Loucy (cell line): ENCODE results near the gene TMEM87B.

ENCODE experiments used
- H2AFZ ChIP-seq: fragments of 200-600 bp; sonication (generic); 2 replicates; pipeline ENCODE4 v1.6.0; 2016; ENCODE audit warnings: antibody characterized with exemption, mild to moderate bottlenecking, low read length, moderate library complexity
- H3F3A ChIP-seq: fragments of 200-600 bp; 2 replicates; pipeline ENCODE4 v1.6.0; 2016; ENCODE audit warnings: antibody characterized with exemption, low read depth, mild to moderate bottlenecking
- H3K27me3 ChIP-seq: fragments of 200-600 bp; sonication (generic); 2 replicates; pipeline ENCODE4 v1.6.1; 2014; ENCODE audit warnings: low read length, mild to moderate bottlenecking; ENCODE audit not compliant: insufficient read depth, poor library complexity, severe bottlenecking
- H3K36me3 ChIP-seq: fragments of 200-600 bp; sonication (generic); 2 replicates; pipeline ENCODE4 v1.6.1; 2016; ENCODE audit warnings: low read length; ENCODE audit not compliant: insufficient read depth
- H3K4me1 ChIP-seq: fragments of 200-600 bp; sonication (generic); 2 replicates; pipeline ENCODE4 v1.5.1; 2014; ENCODE audit warnings: low read length, mild to moderate bottlenecking; ENCODE audit not compliant: insufficient read depth, poor library complexity, severe bottlenecking
- H3K4me2 ChIP-seq: fragments of 200-600 bp; sonication (generic); 2 replicates; pipeline ENCODE4 v1.6.0; 2014; ENCODE audit warnings: antibody characterized with exemption, low read length, low read depth, mild to moderate bottlenecking; ENCODE audit not compliant: poor library complexity, severe bottlenecking
- H3K4me3 ChIP-seq: fragments of 200-600 bp; sonication (generic); 2 replicates; pipeline ENCODE4 v1.5.1; 2014; ENCODE audit warnings: low read length, mild to moderate bottlenecking, mixed read lengths; ENCODE audit not compliant: poor library complexity, severe bottlenecking
- H3K79me2 ChIP-seq: fragments of 200-600 bp; sonication (generic); 2 replicates; pipeline ENCODE4 v1.6.1; 2014; ENCODE audit warnings: low read length; ENCODE audit not compliant: insufficient read depth
- H3K9ac ChIP-seq: fragments of 200-600 bp; sonication (generic); 2 replicates; pipeline ENCODE4 v1.6.0; 2014; ENCODE audit warnings: mild to moderate bottlenecking, low read depth, low read length, moderate library complexity; ENCODE audit not compliant: poor library complexity, severe bottlenecking
- H3K9me2 ChIP-seq: fragments of 200-600 bp; sonication (generic); replicated peaks from 2 replicates; pipeline ENCODE4 v1.6.1; 2016; ENCODE audit warnings: low read depth, low read length, mixed read lengths
- H3K9me3 ChIP-seq: fragments of 200-600 bp; sonication (generic); 2 replicates; pipeline ENCODE4 v1.6.1; 2014; ENCODE audit warnings: mild to moderate bottlenecking, antibody characterized with exemption, low read length, low read depth; ENCODE audit not compliant: insufficient read depth
- H4K20me1 ChIP-seq: fragments of 200-600 bp; sonication (generic); 2 replicates; pipeline ENCODE4 v1.6.0; 2014; ENCODE audit warnings: antibody characterized with exemption, low read length, mild to moderate bottlenecking; ENCODE audit not compliant: insufficient read depth, poor library complexity, severe bottlenecking
- EZH2phosphoT487 ChIP-seq: fragments of 200-600 bp; IDR thresholded peaks from 2 replicates; pipeline ENCODE4 v1.6.1; 2018; ENCODE audit warnings: antibody characterized with exemption, mild to moderate bottlenecking, moderate library complexity, borderline replicate concordance
- TF ChIP-seq, protein P1 (sequence below): fragments of 200-600 bp; sonication (generic); conservative IDR thresholded peaks from 2 replicates; pipeline ENCODE4 v1.5.1; 2014; ENCODE audit warnings: mild to moderate bottlenecking, antibody characterized with exemption, low read length

Gene TMEM87B

DNA sequence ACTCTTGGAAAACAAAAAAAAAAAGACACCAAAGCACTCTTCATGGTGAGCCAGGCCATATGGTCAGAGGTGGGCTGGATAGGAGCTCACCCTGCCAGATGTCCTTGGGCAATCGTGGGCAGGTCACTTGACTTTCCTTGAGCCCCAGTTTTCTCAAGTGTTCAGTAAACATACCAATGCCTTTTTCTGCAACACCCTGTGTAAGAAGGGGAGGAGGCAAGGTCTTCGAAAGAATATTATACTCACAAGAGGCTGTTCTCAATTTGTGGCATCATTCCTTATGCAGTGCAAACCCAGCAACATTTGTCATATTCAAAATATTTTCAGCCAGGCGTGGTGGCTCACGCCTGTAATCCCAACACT, 22.9 kb upstream of the TMEM87B start:
- no peak overlapping the region for H3K4me3 ChIP-seq
- no peaks in the 10 kb centered on the region for H3F3A ChIP-seq
- peaks cover 10% of the 10 kb centered on the region for H3K4me1 ChIP-seq
- H3K79me2 ChIP-seq: no peaks in the 10 kb centered on the region
- H3K36me3 ChIP-seq: no peaks in the 10 kb centered on the region
- H3K9me3 ChIP-seq: no peaks in the 10 kb centered on the region; the same call in 1 of the 2 replicates
- no peak for TF ChIP-seq EZH2phosphoT487
- TF ChIP-seq, protein P1, sequence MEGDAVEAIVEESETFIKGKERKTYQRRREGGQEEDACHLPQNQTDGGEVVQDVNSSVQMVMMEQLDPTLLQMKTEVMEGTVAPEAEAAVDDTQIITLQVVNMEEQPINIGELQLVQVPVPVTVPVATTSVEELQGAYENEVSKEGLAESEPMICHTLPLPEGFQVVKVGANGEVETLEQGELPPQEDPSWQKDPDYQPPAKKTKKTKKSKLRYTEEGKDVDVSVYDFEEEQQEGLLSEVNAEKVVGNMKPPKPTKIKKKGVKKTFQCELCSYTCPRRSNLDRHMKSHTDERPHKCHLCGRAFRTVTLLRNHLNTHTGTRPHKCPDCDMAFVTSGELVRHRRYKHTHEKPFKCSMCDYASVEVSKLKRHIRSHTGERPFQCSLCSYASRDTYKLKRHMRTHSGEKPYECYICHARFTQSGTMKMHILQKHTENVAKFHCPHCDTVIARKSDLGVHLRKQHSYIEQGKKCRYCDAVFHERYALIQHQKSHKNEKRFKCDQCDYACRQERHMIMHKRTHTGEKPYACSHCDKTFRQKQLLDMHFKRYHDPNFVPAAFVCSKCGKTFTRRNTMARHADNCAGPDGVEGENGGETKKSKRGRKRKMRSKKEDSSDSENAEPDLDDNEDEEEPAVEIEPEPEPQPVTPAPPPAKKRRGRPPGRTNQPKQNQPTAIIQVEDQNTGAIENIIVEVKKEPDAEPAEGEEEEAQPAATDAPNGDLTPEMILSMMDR: no peak
- no peak overlapping the region for H2AFZ ChIP-seq
- peak overlapping the region; percentile 36 for H3K9ac ChIP-seq
- no peaks in the 10 kb centered on the region for H3K27me3 ChIP-seq
- no peak overlapping the region for H3K4me2 ChIP-seq
- no peaks in the 10 kb centered on the region for H4K20me1 ChIP-seq
- no peaks in the 10 kb centered on the region for H3K9me2 ChIP-seq

DNA sequence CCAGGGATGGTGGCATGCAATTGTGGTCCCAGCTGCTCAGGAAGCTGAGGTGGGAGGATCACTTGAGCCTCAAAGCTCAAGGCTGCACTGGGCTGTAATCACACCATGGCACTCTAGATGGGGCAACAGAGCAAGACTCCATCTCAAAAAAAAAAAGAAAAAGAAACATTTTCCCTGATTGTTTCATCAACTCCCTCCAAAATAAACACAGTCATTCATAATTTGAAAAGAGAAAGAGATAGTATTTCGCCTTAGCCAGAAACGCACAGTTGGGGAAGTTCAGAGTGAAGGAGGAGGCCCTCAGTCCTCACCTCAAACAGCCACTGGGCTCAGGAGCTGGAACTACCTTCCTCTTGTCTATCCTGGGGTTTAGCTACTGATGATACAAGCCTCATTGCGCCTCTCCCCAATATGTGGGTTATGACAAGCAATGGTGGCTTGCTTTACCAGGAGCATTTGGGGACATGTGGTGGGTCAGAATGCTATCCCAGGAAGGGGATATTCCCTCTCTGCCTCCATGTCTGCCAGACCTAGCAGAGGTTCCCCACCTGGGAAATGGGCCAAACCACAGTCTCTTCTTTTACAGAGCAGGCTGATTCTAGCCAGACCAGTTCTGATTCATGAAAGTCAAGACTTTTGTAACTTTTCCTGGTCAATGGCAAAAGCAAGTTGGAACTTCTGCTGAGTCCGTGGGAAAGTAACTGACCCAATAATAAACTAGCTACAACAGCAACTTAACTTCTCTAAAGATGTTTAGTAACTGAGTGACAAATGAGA, 22.2 kb upstream of the TMEM87B start:
- Histone ChIP-seq H3K36me3 (no peaks in the 10 kb centered on the region), H3K79me2 (no peaks in the 10 kb centered on the region), H2AFZ (no peak overlapping the region), H3K9me2 (no peaks in the 10 kb centered on the region), H3K4me1 (peaks cover 10% of the 10 kb centered on the region), H3K27me3 (no peaks in the 10 kb centered on the region), H3K9ac (no peak overlapping the region), H3K9me3 (no peaks in the 10 kb centered on the region; the same call in 1 of the 2 replicates), H3K4me2 (no peak overlapping the region), H3F3A (no peaks in the 10 kb centered on the region), H4K20me1 (no peaks in the 10 kb centered on the region), H3K4me3 (no peak overlapping the region)
- TF ChIP-seq, protein P1: peak; percentile 41
- TF ChIP-seq EZH2phosphoT487: no peak

DNA sequence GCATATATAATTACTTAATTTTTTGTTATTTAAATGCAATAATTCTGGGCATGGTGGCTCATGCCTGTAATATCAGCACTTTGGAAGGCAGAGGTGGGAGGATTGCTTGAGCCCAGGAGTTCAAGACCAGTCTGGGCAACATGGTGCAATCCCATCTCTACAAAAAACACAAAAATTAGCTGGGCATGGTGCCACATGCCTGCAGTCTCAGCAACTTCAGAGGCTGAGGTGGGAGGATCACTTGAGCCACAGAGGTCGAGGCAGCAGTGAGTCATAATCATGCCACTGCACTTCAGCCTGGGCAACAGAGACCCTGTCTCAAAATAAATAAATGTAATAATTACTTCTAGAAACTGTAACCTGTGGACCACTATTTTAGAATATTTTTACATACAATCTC, 21.5 kb upstream of the TMEM87B start:
- H3K4me1 ChIP-seq: peaks cover 10% of the 10 kb centered on the region
- no peak overlapping the region for H2AFZ ChIP-seq
- H3K9ac ChIP-seq: no peak overlapping the region
- H3F3A ChIP-seq: no peaks in the 10 kb centered on the region
- no peak overlapping the region for H3K4me2 ChIP-seq
- H3K27me3 ChIP-seq: no peaks in the 10 kb centered on the region
- H3K9me3 ChIP-seq: no peaks in the 10 kb centered on the region; the same call in 1 of the 2 replicates
- H3K9me2 ChIP-seq: no peaks in the 10 kb centered on the region
- H3K79me2 ChIP-seq: no peaks in the 10 kb centered on the region
- no peaks in the 10 kb centered on the region for H3K36me3 ChIP-seq
- TF ChIP-seq EZH2phosphoT487: no peak
- TF ChIP-seq, protein P1: no peak
- H3K4me3 ChIP-seq: no peak overlapping the region
- H4K20me1 ChIP-seq: no peaks in the 10 kb centered on the region
